ENCODE measurements around the gene CD53. TPM values are rescaled to one million over a fixed set of nuclear protein-coding genes. Genes with fewer than 3 reads are reported as not detected.
"Not testable (repeated sequence)": the region's sequence is repeated elsewhere in the genome, so short reads cannot be mapped to it uniquely, and the experiment has no call there.

CD53 gene
- total RNA-seq (2014; rRNA removed; shearing (Covaris generic)) = not detected in 2 replicates
- 0.33 TPM in 1 of 2 replicates, not detected in the other for polyA plus RNA-seq (2016; fragmentation: Nextera tagmentation; extraction: Ambion mirVana)

DNA sequence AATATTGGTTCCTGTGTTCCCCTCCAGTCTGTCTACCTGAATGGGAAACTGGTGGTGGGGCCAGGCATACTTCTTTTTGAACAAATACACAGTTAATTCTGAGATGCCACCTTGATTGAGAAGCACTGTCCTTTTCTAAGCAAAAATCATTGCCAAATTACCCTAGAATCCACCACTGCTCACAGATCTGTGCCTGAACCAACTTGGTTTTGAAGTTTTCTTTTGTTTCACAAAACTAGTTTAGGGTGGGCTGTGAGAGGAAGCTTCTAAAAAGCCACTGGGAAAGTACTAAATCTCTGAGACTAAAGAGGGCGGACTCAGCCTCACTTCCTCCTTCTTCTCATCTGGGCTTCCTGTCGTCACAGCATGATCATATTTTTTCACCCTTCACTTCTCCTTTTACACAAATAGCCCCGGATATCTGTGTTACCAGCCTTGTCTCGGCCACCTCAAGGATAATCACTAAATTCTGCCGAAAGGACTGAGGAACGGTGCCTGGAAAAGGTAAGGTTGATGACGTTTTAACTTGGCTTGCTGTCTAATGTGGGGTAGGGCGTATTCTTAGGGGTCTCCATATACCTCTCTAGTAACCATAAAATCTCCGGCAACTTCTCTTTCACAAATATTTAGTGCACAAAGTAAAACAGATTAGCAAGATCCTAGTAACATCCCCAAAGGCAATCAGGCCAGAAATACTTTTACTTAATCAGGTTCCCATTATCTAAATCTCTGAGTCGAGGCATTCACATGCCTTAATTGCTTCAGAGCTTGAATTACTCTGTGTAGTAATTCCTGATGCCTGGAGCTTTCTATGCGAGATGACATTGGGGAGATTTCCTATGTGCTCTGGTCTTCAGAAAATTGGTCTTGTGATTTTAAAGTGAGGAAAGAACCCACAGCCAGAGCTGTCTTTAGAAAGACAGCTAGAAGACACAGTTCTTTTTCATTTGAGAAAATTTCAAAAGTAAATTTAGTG lies at the start of gene CD53:
TSS of gene CD53 (plus strand) at position 404 of the 976 bp plus-strand sequence. CDS start 18,261 bp downstream, outside the sequence.
- H3K4me2 ChIP-seq (ENCODE audit: unreplicated experiment) = no peak within 1 kb of the TSS
- no peak within 1 kb of the TSS for H3K9ac ChIP-seq
- H3K27me3 ChIP-seq (replicated peaks; ENCODE audit: insufficient read depth) = no peaks in the 10 kb centered on the region
- no peaks in the 10 kb centered on the region for H3F3A ChIP-seq (ENCODE audit: insufficient read depth)
- no peaks in the 10 kb centered on the region for H3K4me1 ChIP-seq (ENCODE audit: insufficient read depth)
- no peaks in the 10 kb centered on the region for H3K36me3 ChIP-seq (ENCODE audit: low read depth)
- TF ChIP-seq EZH2phosphoT487 (IDR thresholded peaks at IDR 0.05; ENCODE audit: insufficient read depth, low read depth) = no peak
- no peak for TF ChIP-seq EZH2 (IDR thresholded peaks at IDR 0.05; ENCODE audit: insufficient read depth, poor library complexity, severe bottlenecking)
- no peaks in the 10 kb centered on the region for H4K20me1 ChIP-seq (ENCODE audit: insufficient read depth)
- H3K27ac ChIP-seq = no peak within 1 kb of the TSS
- H2AFZ ChIP-seq = no peak within 1 kb of the TSS
- WGBS, 2 experiments (ENCODE audit: low coverage in 1 of 2, low lambda C conversion rate in 2 of 2, missing lambda C conversion rate in 2 of 2) = 19 to 23% methylated on average over 11 of the region's 11 CpGs
- H3K79me2 ChIP-seq (ENCODE audit: insufficient read depth) = no peaks in the 10 kb centered on the region
- in situ Hi-C loops (cut with MboI) = no loop called here
- no peak within 1 kb of the TSS for H3K4me3 ChIP-seq
- DNase-seq = no peak
- no peaks in the 10 kb centered on the region for H3K9me3 ChIP-seq (ENCODE audit: low read depth)
- H3K9me2 ChIP-seq (ENCODE audit: insufficient read depth) = no peaks in the 10 kb centered on the region

- in situ Hi-C loops (cut with MboI) = no loop called here
- Histone ChIP-seq H3K4me3 (no peak overlapping the region), H3K9ac (no peak overlapping the region), H3F3A (ENCODE audit: insufficient read depth) (no peaks in the 10 kb centered on the region), H3K27ac (no peak overlapping the region), H3K79me2 (ENCODE audit: insufficient read depth) (no peaks in the 10 kb centered on the region), H3K36me3 (ENCODE audit: low read depth) (no peaks in the 10 kb centered on the region), H3K27me3 (replicated peaks; ENCODE audit: insufficient read depth) (no peaks in the 10 kb centered on the region), H2AFZ (no peak overlapping the region), H4K20me1 (ENCODE audit: insufficient read depth) (no peaks in the 10 kb centered on the region), H3K4me2 (ENCODE audit: unreplicated experiment) (no peak overlapping the region), H3K9me2 (ENCODE audit: insufficient read depth) (no peaks in the 10 kb centered on the region), H3K4me1 (ENCODE audit: insufficient read depth) (no peaks in the 10 kb centered on the region), H3K9me3 (ENCODE audit: low read depth) (no peaks in the 10 kb centered on the region)
- WGBS, 2 experiments (ENCODE audit: low coverage in 1 of 2, low lambda C conversion rate in 2 of 2, missing lambda C conversion rate in 2 of 2) = 24 to 25% methylated on average over 3 to 4 of the region's 4 CpGs
- TF ChIP-seq EZH2 (IDR thresholded peaks at IDR 0.05; ENCODE audit: insufficient read depth, poor library complexity, severe bottlenecking) (no peak), EZH2phosphoT487 (IDR thresholded peaks at IDR 0.05; ENCODE audit: insufficient read depth, low read depth) (no peak)
- DNase-seq = no peak
Observed at GRCh38 chr1:110824192-110824591, 48.8 kb upstream of the CD53 start.

DNA sequence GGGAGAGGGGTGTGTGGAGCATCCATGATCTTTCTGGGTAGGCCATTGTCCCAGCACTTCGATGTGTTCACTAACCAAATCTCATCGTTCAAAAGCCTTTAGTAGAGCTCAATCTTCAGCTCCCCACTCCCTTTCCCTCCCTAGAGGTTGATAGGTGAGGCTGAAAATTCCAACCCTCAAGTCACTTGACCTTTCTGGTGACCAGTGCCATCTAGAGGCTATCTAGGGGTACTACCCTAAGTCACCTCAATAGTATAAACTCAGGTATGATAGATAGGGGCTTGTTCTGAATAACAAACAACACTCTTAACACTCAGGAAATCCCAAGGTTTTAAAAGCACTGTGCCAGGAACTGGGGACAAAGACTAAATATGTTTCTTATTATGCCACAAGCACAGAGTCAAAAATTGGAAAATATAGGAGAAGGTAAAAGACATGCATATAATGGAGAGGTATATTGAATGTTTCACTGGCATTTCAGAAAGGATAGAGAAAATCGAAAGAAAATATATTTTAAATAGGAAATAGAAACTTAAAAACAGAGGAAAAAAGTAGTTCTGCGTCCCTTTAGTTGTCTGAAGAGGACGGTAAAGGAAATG lies 42.9 kb upstream of the CD53 start:
- DNase-seq = peak; percentile 48
- H3K27ac ChIP-seq = no peak overlapping the region

DNA sequence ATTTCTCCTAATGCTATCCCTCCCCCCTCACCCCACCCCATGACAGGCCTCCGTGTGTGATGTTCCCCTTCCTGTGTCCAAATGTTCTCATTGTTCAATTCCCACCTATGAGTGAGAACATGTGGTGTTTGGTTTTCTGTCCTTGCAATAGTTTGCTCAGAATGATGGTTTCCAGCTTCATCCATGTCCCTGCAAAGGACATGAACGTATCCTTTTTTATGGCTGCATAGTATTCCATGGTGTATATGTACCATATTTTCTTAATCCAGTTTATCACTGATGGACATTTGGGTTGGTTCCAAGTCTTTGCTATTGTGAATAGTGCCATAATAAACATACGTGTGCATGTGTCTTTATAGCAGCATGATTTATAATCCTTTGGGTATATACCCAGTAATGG lies 39.2 kb upstream of the CD53 start:
- H3K79me2 ChIP-seq (ENCODE audit: insufficient read depth); H3K9ac ChIP-seq; H3K27me3 ChIP-seq (replicated peaks; ENCODE audit: insufficient read depth); H4K20me1 ChIP-seq (ENCODE audit: insufficient read depth); in situ Hi-C loops (cut with MboI); H3K4me3 ChIP-seq; H3K4me2 ChIP-seq (ENCODE audit: unreplicated experiment); H3K4me1 ChIP-seq (ENCODE audit: insufficient read depth); H3F3A ChIP-seq (ENCODE audit: insufficient read depth); H3K9me2 ChIP-seq (ENCODE audit: insufficient read depth); H3K27ac ChIP-seq; H3K36me3 ChIP-seq (ENCODE audit: low read depth); H3K9me3 ChIP-seq (ENCODE audit: low read depth); H2AFZ ChIP-seq; DNase-seq: not testable (repeated sequence)
- 18 to 28% methylated on average over 3 of the region's 3 CpGs for WGBS, 2 experiments (ENCODE audit: low coverage in 1 of 2, low lambda C conversion rate in 2 of 2, missing lambda C conversion rate in 2 of 2)

More for the DNA sequence above, 42.9 kb upstream of the CD53 start:
- Histone ChIP-seq H3K4me2 (ENCODE audit: unreplicated experiment) (no peak overlapping the region), H3K9ac (no peak overlapping the region), H3K9me3 (ENCODE audit: low read depth) (no peaks in the 10 kb centered on the region), H3K4me3 (no peak overlapping the region), H3F3A (ENCODE audit: insufficient read depth) (no peaks in the 10 kb centered on the region), H3K9me2 (ENCODE audit: insufficient read depth) (no peaks in the 10 kb centered on the region), H4K20me1 (ENCODE audit: insufficient read depth) (no peaks in the 10 kb centered on the region), H3K4me1 (ENCODE audit: insufficient read depth) (no peaks in the 10 kb centered on the region), H2AFZ (no peak overlapping the region), H3K27me3 (replicated peaks; ENCODE audit: insufficient read depth) (no peaks in the 10 kb centered on the region), H3K36me3 (ENCODE audit: low read depth) (no peaks in the 10 kb centered on the region), H3K79me2 (ENCODE audit: insufficient read depth) (no peaks in the 10 kb centered on the region)
- in situ Hi-C loops (cut with MboI) = no loop called here
- WGBS, 2 experiments (ENCODE audit: low coverage in 1 of 2, low lambda C conversion rate in 2 of 2, missing lambda C conversion rate in 2 of 2) = 21 to 22% methylated on average over 5 of the region's 5 CpGs
- TF ChIP-seq EZH2 (IDR thresholded peaks at IDR 0.05; ENCODE audit: insufficient read depth, poor library complexity, severe bottlenecking) (no peak), EZH2phosphoT487 (IDR thresholded peaks at IDR 0.05; ENCODE audit: insufficient read depth, low read depth) (no peak)

All from GM23248 (cell line).